C4-2B (cell line): Measurements from ENCODE around the gene LTO1.

Experiments used
- ZFX ChIP-seq: fragments of 450-650 bp; IDR thresholded peaks from 2 replicates; pipeline ENCODE4 v1.6.1; 2017
- TF ChIP-seq, protein P1 (sequence below): fragments of 450-650 bp; conservative IDR thresholded peaks from 2 replicates; pipeline ENCODE4 v1.5.1; 2017; ENCODE audit warnings: mild to moderate bottlenecking

DNA sequence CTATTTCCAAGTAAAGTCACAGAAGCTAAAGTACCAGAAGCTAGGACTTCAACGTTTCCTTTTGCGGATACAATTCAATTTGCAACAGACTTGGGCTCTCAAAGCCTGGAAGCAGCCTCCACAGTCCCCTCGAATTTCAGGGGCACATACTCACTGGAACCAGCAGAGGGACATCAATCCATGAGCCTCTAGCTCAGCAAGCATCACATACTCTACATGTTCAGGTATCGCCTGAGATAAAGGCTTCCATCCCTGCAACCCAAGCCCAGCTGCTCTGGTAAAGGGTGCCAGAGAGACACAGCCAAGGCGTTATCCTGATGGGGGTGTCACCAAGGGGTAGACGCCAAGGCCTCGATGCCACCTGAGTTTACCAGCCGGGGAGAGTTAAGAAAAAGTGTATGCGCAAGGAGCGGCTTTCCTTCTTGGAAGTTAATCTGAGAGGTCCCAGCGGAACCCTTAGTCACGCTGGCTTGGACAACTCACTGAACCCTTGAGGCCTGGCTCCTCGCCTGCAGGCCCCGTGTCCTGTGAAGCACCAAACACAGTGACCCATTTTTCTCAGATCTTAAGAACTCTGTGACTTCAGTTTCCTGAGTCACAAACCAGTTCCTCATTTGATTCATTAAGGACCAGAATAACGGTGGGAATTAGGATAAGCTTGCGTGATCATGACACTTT lies 13.0 kb downstream of the LTO1 start:
- TF ChIP-seq, protein P1, sequence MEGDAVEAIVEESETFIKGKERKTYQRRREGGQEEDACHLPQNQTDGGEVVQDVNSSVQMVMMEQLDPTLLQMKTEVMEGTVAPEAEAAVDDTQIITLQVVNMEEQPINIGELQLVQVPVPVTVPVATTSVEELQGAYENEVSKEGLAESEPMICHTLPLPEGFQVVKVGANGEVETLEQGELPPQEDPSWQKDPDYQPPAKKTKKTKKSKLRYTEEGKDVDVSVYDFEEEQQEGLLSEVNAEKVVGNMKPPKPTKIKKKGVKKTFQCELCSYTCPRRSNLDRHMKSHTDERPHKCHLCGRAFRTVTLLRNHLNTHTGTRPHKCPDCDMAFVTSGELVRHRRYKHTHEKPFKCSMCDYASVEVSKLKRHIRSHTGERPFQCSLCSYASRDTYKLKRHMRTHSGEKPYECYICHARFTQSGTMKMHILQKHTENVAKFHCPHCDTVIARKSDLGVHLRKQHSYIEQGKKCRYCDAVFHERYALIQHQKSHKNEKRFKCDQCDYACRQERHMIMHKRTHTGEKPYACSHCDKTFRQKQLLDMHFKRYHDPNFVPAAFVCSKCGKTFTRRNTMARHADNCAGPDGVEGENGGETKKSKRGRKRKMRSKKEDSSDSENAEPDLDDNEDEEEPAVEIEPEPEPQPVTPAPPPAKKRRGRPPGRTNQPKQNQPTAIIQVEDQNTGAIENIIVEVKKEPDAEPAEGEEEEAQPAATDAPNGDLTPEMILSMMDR, result no peak
- no peak for TF ChIP-seq ZFX
